Measurements from ENCODE around the gene SETD2. TPM values are rescaled to one million over a fixed set of nuclear protein-coding genes. Genes with fewer than 3 reads are reported as not detected.
A peak's percentile ranks its signal among the peaks of the same experiment; 100 is the strongest.

SETD2 gene
- total and polyA plus RNA-seq, 2 donors (not counting 1 experiment from before 2014, with no cell fraction given): 22.6 to 91.4 TPM

DNA sequence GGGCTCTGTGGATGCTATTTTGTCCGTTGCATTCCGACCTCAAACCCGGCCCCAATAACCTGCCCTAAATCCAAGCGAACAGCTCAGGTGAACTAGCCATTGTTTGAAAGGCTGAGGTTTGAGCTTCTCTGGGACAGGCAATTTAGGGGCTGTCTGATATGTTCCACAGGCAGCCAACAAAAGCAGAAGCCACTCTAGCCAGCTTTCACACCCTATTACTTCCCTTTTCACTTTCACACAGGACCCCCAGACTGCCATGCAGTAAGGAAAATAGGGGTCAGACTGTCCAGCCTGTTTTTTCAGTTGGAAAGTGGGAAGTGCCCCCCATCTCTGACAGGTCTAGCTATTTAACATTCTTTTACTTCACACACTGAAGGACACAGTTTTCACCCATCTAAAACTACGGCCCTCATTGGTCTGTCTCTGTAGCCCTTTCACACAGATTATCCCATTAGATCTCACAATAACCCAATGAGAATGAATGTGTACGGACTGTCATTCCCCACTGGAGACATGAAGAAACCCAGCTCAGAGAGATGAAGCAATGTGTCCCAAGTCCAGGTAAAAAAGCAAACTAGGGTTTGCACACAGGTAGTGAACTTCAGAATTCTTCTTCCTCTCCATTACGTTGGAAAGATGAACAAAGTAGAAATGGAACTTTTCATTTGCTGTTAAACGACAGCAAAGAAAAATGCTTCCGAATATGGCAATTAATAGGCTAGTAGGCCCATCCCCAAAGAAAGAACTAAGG, 189.3 kb downstream of the SETD2 start:
- Histone ChIP-seq H3K9ac (ENCODE audit: low read length) (peak overlapping the region; percentile 24), H3K27ac (ENCODE audit: low read length in 2 of 2) (peak overlapping the region; percentile 49 to 68), H3K9me3 (ENCODE audit: control extremely low read depth in 1 of 3, control insufficient read depth in 2 of 3, insufficient read depth in 1 of 3, low read length in 2 of 3) (no peaks in the 10 kb centered on the region), H4K20me1 (ENCODE audit: control insufficient read depth, insufficient read depth, low read length, poor library complexity, severe bottlenecking) (peaks cover 67% of the 10 kb centered on the region), H3K4me3 (ENCODE audit: control extremely low read depth in 1 of 5, extremely low read depth in 1 of 5, insufficient read depth in 1 of 5, low read depth in 2 of 5, low read length in 4 of 5) (peak overlapping the region in 3 of 5 experiments; percentile 85 to 91 (median 86)), H3K4me1 (ENCODE audit: control insufficient read depth in 2 of 2, insufficient read depth in 2 of 2, low read length in 2 of 2) (peaks cover 78 to 91% of the 10 kb centered on the region in 2 donors), H3K79me2 (ENCODE audit: control insufficient read depth, insufficient read depth, low read length) (peaks cover 94% of the 10 kb centered on the region), H3K36me3 (replicated peaks in 1 of 2; ENCODE audit: control extremely low read depth in 1 of 2, control insufficient read depth in 1 of 2, extremely low read depth in 1 of 2, insufficient read depth in 2 of 2, low read length in 1 of 2) (peaks cover 0 to 5% of the 10 kb centered on the region in 2 experiments), H3K4me2 (replicated peaks; ENCODE audit: low read depth, low read length, poor library complexity, severe bottlenecking) (peak overlapping the region; percentile 90), H2AFZ (ENCODE audit: insufficient read depth, low read depth, low read length, poor library complexity, severe bottlenecking) (no peak overlapping the region), H3K27me3 (replicated peaks in 1 of 4; ENCODE audit: control extremely low read depth in 1 of 4, control insufficient read depth in 3 of 4, insufficient read depth in 4 of 4, low read length in 3 of 4) (no peaks in the 10 kb centered on the region)
- peak overlapping the region; percentile 87 for H3K4me3 Mint-ChIP-seq
- intact Hi-C loops (cut with micrococcal nuclease): loop anchor here (1.0 to 5.0 kb wide), 4 partner anchors 9 to 808 kb away; partner anchors contain the start of genes SETD2 and SMARCC1
- H3K9me3 Mint-ChIP-seq (ENCODE audit: insufficient read depth): no peaks in the 10 kb centered on the region
- no peaks in the 10 kb centered on the region for H3K27me3 Mint-ChIP-seq
- TF ChIP-seq, protein P1, sequence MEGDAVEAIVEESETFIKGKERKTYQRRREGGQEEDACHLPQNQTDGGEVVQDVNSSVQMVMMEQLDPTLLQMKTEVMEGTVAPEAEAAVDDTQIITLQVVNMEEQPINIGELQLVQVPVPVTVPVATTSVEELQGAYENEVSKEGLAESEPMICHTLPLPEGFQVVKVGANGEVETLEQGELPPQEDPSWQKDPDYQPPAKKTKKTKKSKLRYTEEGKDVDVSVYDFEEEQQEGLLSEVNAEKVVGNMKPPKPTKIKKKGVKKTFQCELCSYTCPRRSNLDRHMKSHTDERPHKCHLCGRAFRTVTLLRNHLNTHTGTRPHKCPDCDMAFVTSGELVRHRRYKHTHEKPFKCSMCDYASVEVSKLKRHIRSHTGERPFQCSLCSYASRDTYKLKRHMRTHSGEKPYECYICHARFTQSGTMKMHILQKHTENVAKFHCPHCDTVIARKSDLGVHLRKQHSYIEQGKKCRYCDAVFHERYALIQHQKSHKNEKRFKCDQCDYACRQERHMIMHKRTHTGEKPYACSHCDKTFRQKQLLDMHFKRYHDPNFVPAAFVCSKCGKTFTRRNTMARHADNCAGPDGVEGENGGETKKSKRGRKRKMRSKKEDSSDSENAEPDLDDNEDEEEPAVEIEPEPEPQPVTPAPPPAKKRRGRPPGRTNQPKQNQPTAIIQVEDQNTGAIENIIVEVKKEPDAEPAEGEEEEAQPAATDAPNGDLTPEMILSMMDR (IDR thresholded peaks at IDR 0.05): no peak
- TF ChIP-seq EZH2 (IDR thresholded peaks at IDR 0.05; ENCODE audit: borderline replicate concordance, insufficient read depth, low read depth, low read length, poor library complexity, severe bottlenecking): no peak
- ATAC-seq (ENCODE audit: low read depth) (peak; percentile 8), DNase-seq (peak; percentile 78)
- ChIA-PET CTCF (interaction anchor here (0.7 to 1.1 kb wide), 7 partner anchors 23 to 65 kb away, joined by 3 to 4 read pairs (median 3); no protein-coding TSS in a partner anchor), POLR2A (interaction anchor here (1.7 kb wide), 1 partner anchor 43 kb away, joined by 9 read pairs; no protein-coding TSS in a partner anchor)
- H3K4me1 Mint-ChIP-seq: peaks cover 76% of the 10 kb centered on the region
- peak overlapping the region; percentile 96 for H3K27ac Mint-ChIP-seq
- 73% methylated on average over 5 of the region's 9 CpGs for WGBS (ENCODE audit: insufficient coverage)

DNA sequence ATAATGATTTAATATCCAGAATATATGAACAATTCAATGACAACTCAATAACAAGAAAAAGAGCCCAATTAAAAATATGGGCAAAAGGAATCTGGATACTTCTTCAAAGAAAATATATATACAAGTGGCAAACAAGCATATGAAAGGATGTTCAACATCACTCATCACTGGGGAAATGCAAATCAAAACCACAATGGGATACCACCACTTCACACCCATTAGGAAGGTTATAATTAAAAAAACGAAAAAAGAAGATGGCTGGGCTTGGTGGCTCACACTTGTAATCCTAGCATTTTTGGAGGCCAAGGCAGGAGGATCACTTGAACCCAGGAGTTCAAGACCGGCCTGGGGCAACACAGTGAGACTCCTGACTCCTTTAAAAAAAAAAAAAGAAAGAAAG, 191.5 kb downstream of the SETD2 start:
- DNase-seq (no peak), ATAC-seq (ENCODE audit: low read depth) (no peak)
- Mint-ChIP-seq H3K4me1 (peaks cover 80% of the 10 kb centered on the region), H3K27me3 (no peaks in the 10 kb centered on the region), H3K4me3 (peak overlapping the region; percentile 66), H3K9me3 (ENCODE audit: insufficient read depth) (no peaks in the 10 kb centered on the region), H3K27ac (peak overlapping the region; percentile 78)
- intact Hi-C loops (cut with micrococcal nuclease): no loop called here
- peaks cover 83 to 93% of the 10 kb centered on the region in 2 donors for H3K4me1 ChIP-seq (ENCODE audit: control insufficient read depth in 2 of 2, insufficient read depth in 2 of 2, low read length in 2 of 2)
- no peaks in the 10 kb centered on the region for H3K9me3 ChIP-seq (ENCODE audit: control extremely low read depth in 1 of 3, control insufficient read depth in 2 of 3, insufficient read depth in 1 of 3, low read length in 2 of 3)
- WGBS (ENCODE audit: insufficient coverage): no CpG with 5 or more reads among the region's 2 CpGs
- H2AFZ ChIP-seq (ENCODE audit: insufficient read depth, low read depth, low read length, poor library complexity, severe bottlenecking): no peak overlapping the region
- no peak overlapping the region for H3K9ac ChIP-seq (ENCODE audit: low read length)
- peaks cover 89% of the 10 kb centered on the region for H4K20me1 ChIP-seq (ENCODE audit: control insufficient read depth, insufficient read depth, low read length, poor library complexity, severe bottlenecking)
- no peaks in the 10 kb centered on the region for H3K27me3 ChIP-seq (replicated peaks in 1 of 4; ENCODE audit: control extremely low read depth in 1 of 4, control insufficient read depth in 3 of 4, insufficient read depth in 4 of 4, low read length in 3 of 4)
- peak overlapping the region; percentile 0 to 77 for H3K27ac ChIP-seq (ENCODE audit: low read length in 2 of 2)
- peak overlapping the region in 1 of 5 experiments; percentile 9 for H3K4me3 ChIP-seq (ENCODE audit: control extremely low read depth in 1 of 5, extremely low read depth in 1 of 5, insufficient read depth in 1 of 5, low read depth in 2 of 5, low read length in 4 of 5)
- H3K4me2 ChIP-seq (replicated peaks; ENCODE audit: low read depth, low read length, poor library complexity, severe bottlenecking): peak overlapping the region; percentile 72
- CTCF ChIA-PET: interaction anchor here (1.0 kb wide), 1 partner anchor 36 kb away, joined by 3 read pairs; no protein-coding TSS in a partner anchor
- H3K79me2 ChIP-seq (ENCODE audit: control insufficient read depth, insufficient read depth, low read length): peaks cover 97% of the 10 kb centered on the region
- TF ChIP-seq, protein P1 (IDR thresholded peaks at IDR 0.05): no peak
- TF ChIP-seq EZH2 (IDR thresholded peaks at IDR 0.05; ENCODE audit: borderline replicate concordance, insufficient read depth, low read depth, low read length, poor library complexity, severe bottlenecking): no peak
- POLR2A ChIA-PET: interaction anchor here (0.7 kb wide), 2 partner anchors 16 to 33 kb away, joined by 3 to 5 read pairs; no protein-coding TSS in a partner anchor
- H3K36me3 ChIP-seq (replicated peaks in 1 of 2; ENCODE audit: control extremely low read depth in 1 of 2, control insufficient read depth in 1 of 2, extremely low read depth in 1 of 2, insufficient read depth in 2 of 2, low read length in 1 of 2): peaks cover 0 to 15% of the 10 kb centered on the region in 2 experiments

Data from B cell (primary cell).